Measurements from ENCODE around the gene VANGL2.

GRCh38 chr1:160375788-160376524 lies 24.4 kb upstream of the VANGL2 start:
- TF ChIP-seq HDAC2 (IDR thresholded peaks at IDR 0.05): no peak
- TF ChIP-seq RCOR1 (IDR thresholded peaks at IDR 0.05; ENCODE audit: low read depth, low read length): no peak
- TF ChIP-seq POLR2AphosphoS2 (conservative IDR thresholded peaks at IDR 0.05; ENCODE audit: low read length): no peak
- TF ChIP-seq PBX3 (IDR thresholded peaks at IDR 0.05): no peak
- no peak for TF ChIP-seq CTCF (IDR thresholded peaks at IDR 0.05)
- TF ChIP-seq REST (IDR thresholded peaks at IDR 0.05): no peak
- TF ChIP-seq EP300 (IDR thresholded peaks at IDR 0.05): no peak
- TF ChIP-seq CEBPB (IDR thresholded peaks at IDR 0.05): no peak
- TF ChIP-seq RFX5 (IDR thresholded peaks at IDR 0.05): no peak
- no peak for TF ChIP-seq ZFP36 (IDR thresholded peaks at IDR 0.05; ENCODE audit: borderline replicate concordance, partially characterized antibody)
- TF ChIP-seq KDM5A (IDR thresholded peaks at IDR 0.05): no peak

Measured in A549 (cell line).